PFSK-1 (cell line): ENCODE measurements around the gene NCKIPSD.

ENCODE experiments used
- FOXP2 ChIP-seq: optimal IDR thresholded peaks from 2 replicates; pipeline ENCODE3; 2011; ENCODE audit warnings: borderline replicate concordance, control low read depth, inconsistent platforms; ENCODE audit not compliant: insufficient read depth; ENCODE audit errors: extremely low read length, extremely low read depth
- POLR2AphosphoS5 ChIP-seq: IDR thresholded peaks from 2 replicates; pipeline ENCODE4 v1.6.1; 2012; ENCODE audit warnings: low read depth, mild to moderate bottlenecking, control low read depth, low read length, moderate library complexity
- SIN3A ChIP-seq: IDR thresholded peaks from 2 replicates; pipeline ENCODE4 v1.6.1; 2012; ENCODE audit warnings: mild to moderate bottlenecking, low read length, moderate library complexity, borderline replicate concordance; ENCODE audit not compliant: insufficient read depth
- TAF1 ChIP-seq: IDR thresholded peaks from 2 replicates; pipeline ENCODE4 v1.6.1; 2012; ENCODE audit warnings: low read length, control low read depth, borderline replicate concordance; ENCODE audit not compliant: insufficient read depth
- TF ChIP-seq, protein P1 (sequence below), 2 experiments: IDR thresholded peaks; 2 replicates each; pipeline versions ENCODE4 v1.6.1 to v1.8.0; 2011 to 2012; ENCODE audit warnings: low read depth in 2 of 2, low read length in 2 of 2, control low read depth in 1 of 2, inconsistent platforms in 1 of 2, mild to moderate bottlenecking in 1 of 2, moderate library complexity in 1 of 2; ENCODE audit not compliant: insufficient read depth in 1 of 2

NCKIPSD gene

DNA sequence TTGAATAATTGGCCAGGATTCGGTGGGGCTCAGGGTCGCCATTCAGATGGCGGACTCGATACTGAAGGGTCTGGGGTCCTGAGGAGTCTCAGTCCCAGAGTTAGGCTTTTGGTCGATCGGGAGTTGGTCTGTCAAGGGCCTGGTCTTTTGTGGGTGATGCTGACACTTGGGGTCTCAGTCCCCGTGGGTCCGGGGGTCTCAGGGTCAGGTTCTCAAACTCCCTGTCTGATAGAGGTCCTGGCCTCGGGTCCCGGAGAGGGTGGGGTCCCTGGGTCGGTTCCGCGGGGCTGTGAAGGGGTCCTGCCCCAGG is 467 bp downstream of the NCKIPSD start:
- TF ChIP-seq POLR2AphosphoS5, result no peak
- TF ChIP-seq, protein P1, sequence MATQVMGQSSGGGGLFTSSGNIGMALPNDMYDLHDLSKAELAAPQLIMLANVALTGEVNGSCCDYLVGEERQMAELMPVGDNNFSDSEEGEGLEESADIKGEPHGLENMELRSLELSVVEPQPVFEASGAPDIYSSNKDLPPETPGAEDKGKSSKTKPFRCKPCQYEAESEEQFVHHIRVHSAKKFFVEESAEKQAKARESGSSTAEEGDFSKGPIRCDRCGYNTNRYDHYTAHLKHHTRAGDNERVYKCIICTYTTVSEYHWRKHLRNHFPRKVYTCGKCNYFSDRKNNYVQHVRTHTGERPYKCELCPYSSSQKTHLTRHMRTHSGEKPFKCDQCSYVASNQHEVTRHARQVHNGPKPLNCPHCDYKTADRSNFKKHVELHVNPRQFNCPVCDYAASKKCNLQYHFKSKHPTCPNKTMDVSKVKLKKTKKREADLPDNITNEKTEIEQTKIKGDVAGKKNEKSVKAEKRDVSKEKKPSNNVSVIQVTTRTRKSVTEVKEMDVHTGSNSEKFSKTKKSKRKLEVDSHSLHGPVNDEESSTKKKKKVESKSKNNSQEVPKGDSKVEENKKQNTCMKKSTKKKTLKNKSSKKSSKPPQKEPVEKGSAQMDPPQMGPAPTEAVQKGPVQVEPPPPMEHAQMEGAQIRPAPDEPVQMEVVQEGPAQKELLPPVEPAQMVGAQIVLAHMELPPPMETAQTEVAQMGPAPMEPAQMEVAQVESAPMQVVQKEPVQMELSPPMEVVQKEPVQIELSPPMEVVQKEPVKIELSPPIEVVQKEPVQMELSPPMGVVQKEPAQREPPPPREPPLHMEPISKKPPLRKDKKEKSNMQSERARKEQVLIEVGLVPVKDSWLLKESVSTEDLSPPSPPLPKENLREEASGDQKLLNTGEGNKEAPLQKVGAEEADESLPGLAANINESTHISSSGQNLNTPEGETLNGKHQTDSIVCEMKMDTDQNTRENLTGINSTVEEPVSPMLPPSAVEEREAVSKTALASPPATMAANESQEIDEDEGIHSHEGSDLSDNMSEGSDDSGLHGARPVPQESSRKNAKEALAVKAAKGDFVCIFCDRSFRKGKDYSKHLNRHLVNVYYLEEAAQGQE (IDR thresholded peaks at IDR 0.05; ENCODE audit: insufficient read depth in 1 of 2, low read depth in 2 of 2, low read length in 2 of 2), result no peak
- TF ChIP-seq TAF1, result no peak
- no peak for TF ChIP-seq SIN3A

DNA sequence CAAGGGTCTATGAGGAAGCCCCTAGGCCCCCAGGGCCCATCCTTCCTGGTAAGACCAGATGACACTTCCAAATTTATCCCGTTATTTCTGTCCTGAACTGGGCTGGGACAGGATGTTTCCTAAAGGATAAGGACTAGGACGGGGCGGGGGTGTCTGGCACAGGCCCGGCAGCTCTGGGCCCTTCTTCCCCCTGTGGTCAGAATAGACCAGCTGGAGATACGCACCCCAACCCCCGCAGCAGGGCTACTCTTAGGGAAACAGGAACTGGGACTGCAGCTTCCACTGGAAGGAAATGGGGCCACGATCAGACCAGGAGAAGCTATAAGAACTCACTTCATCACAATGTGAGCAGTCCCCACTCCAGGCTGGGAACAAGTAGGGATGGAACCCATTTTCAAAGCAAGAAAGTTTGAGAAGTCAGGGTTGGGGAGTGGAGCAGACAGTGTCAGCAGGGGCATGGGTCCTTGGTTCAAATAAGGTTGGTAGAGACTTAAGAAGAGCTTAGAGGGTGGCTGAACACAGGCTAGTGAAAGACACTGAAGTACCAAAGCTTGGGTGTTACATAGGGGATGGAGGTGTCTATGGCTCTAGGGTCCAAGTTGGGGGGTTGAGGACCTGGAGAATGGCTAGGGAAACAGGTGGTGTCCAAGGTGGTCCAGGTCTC is 1.1 kb downstream of the NCKIPSD start:
- TF ChIP-seq TAF1, result no peak
- no peak for TF ChIP-seq SIN3A
- TF ChIP-seq POLR2AphosphoS5, result no peak
- TF ChIP-seq FOXP2, result no peak
- TF ChIP-seq, protein P1 (IDR thresholded peaks at IDR 0.05; ENCODE audit: insufficient read depth in 1 of 2, low read depth in 2 of 2, low read length in 2 of 2), result no peak

DNA sequence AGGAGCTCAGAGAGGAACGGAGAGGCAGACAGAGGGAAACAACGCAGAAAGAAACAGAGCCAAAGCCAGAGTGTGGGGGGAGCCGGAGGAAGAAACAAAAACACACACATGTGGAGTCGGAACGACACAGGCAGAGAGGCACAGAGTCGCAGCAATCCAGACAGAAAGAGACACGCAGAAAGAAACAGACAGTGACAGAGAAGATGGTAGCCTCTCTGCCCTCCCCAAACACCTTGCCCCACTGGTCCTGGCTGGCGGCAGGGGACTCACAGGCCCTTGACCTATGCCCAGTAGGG is 1.7 kb downstream of the NCKIPSD start:
- TF ChIP-seq POLR2AphosphoS5 (no peak), SIN3A (no peak), FOXP2 (no peak), TAF1 (no peak)
- TF ChIP-seq, protein P1 (IDR thresholded peaks at IDR 0.05; ENCODE audit: insufficient read depth in 1 of 2, low read depth in 2 of 2, low read length in 2 of 2), result no peak

DNA sequence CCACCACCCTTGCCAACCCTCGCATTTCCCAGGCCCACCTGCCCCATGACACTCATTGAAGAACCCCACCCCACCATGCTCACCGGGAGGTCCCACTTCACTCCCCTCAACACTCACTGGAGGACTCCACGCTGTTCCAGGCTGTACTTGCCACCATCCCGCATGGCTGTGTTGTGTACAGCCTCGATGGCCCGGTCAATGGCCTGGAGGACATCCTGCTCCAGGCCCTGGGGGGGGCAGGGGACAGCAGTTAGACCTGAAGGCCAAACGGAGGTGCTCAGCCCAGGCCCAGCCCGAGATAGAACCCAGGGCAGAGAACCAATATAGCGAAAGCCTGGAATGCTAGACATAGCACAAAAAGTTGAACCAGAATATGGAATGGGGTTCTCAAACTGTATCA is 2.9 kb downstream of the NCKIPSD start:
- TF ChIP-seq, protein P1 (IDR thresholded peaks at IDR 0.05; ENCODE audit: insufficient read depth in 1 of 2, low read depth in 2 of 2, low read length in 2 of 2), result no peak
- TF ChIP-seq FOXP2 (no peak), SIN3A (no peak), POLR2AphosphoS5 (no peak), TAF1 (no peak)

- TF ChIP-seq SIN3A, result no peak
- no peak for TF ChIP-seq POLR2AphosphoS5
- no peak for TF ChIP-seq TAF1
- TF ChIP-seq FOXP2, result no peak
- TF ChIP-seq, protein P1 (IDR thresholded peaks at IDR 0.05; ENCODE audit: insufficient read depth in 1 of 2, low read depth in 2 of 2, low read length in 2 of 2), result no peak
These were observed 3.6 kb downstream of the NCKIPSD start for GRCh38 chr3:48681974-48682610.
